PC-3 (cell line): ENCODE results near the gene EPHB3.

ENCODE experiments used
- CTCF ChIP-seq: fragments of 300-600 bp; sonication (generic); conservative IDR thresholded peaks from 2 replicates; pipeline ENCODE4 v1.5.1; 2017; ENCODE audit warnings: antibody characterized with exemption, low read depth, mild to moderate bottlenecking, low read length
- EZH2phosphoT487 ChIP-seq: fragments of 300-600 bp; sonication (generic); IDR thresholded peaks from 2 replicates; pipeline ENCODE4 v1.6.1; 2018; ENCODE audit warnings: mild to moderate bottlenecking, antibody characterized with exemption, low read length, borderline replicate concordance

GRCh38 chr3:184609476-184610244 is 48.1 kb downstream of the EPHB3 start:
- no peak for TF ChIP-seq CTCF
- TF ChIP-seq EZH2phosphoT487, result no peak
